Measurements from ENCODE around the gene LCN15.
A peak's percentile ranks its signal among the peaks of the same experiment; 100 is the strongest.

- TF ChIP-seq, protein P1, sequence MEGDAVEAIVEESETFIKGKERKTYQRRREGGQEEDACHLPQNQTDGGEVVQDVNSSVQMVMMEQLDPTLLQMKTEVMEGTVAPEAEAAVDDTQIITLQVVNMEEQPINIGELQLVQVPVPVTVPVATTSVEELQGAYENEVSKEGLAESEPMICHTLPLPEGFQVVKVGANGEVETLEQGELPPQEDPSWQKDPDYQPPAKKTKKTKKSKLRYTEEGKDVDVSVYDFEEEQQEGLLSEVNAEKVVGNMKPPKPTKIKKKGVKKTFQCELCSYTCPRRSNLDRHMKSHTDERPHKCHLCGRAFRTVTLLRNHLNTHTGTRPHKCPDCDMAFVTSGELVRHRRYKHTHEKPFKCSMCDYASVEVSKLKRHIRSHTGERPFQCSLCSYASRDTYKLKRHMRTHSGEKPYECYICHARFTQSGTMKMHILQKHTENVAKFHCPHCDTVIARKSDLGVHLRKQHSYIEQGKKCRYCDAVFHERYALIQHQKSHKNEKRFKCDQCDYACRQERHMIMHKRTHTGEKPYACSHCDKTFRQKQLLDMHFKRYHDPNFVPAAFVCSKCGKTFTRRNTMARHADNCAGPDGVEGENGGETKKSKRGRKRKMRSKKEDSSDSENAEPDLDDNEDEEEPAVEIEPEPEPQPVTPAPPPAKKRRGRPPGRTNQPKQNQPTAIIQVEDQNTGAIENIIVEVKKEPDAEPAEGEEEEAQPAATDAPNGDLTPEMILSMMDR (IDR thresholded peaks at IDR 0.05): peak in 2 of 4 experiments; percentile 30 to 39
- no peak for TF ChIP-seq POLR2AphosphoS5 (IDR thresholded peaks at IDR 0.05)
These were observed 5.4 kb upstream of the LCN15 start for GRCh38 chr9:136769710-136770191.

Measured in sigmoid colon (tissue), 4 donors.